Activated CD8-positive, alpha-beta memory T cell treated with anti-CD3 and anti-CD28 coated beads, Interleukin-2, amount 10 ng/mL, durations not matched to agents 7 days and 5 days (primary cell): ENCODE results near the gene PODXL. TPM values are rescaled to one million over a fixed set of nuclear protein-coding genes. Genes with fewer than 3 reads are reported as not detected.

ENCODE experiments used
- ATAC-seq: fragments of 150-1000 bp; cut with Tn5 transposase; one replicate; pipeline ENCODE4 v1.10.0; 2021; ENCODE audit warnings: moderate library complexity
- CTCF ChIA-PET: fragments of 350-600 bp; sonication (Branson Sonifier 250); formaldehyde crosslinking; loops from one replicate; lab custom pipeline; 2021; ENCODE audit warnings: antibody characterized with exemption; lab: Charles Lee
- DNase-seq: peaks from one replicate; pipeline ENCODE4 v3.0.0-alpha.2; 2020
- H3K27ac Mint-ChIP-seq: one replicate; pipeline ENCODE4 v1.8.0; 2021; ENCODE audit warnings: mild to moderate bottlenecking, mixed read lengths
- H3K27me3 Mint-ChIP-seq: one replicate; pipeline ENCODE4 v1.8.0; 2021; ENCODE audit warnings: mixed read lengths
- H3K36me3 Mint-ChIP-seq: one replicate; pipeline ENCODE4 v1.8.0; 2021; ENCODE audit warnings: mild to moderate bottlenecking, mixed read lengths
- H3K4me1 Mint-ChIP-seq: one replicate; pipeline ENCODE4 v1.8.0; 2021; ENCODE audit warnings: mixed read lengths
- H3K4me3 Mint-ChIP-seq: one replicate; pipeline ENCODE4 v1.8.0; 2021; ENCODE audit warnings: mild to moderate bottlenecking, moderate library complexity, mixed read lengths
- H3K9me3 Mint-ChIP-seq: one replicate; pipeline ENCODE4 v1.8.0; 2022; ENCODE audit warnings: low read depth, mixed read lengths
- total RNA-seq, 2 experiments: library from RNA; stranded (reverse); gene quantifications; one replicate each; pipeline ENCODE4 v1.2.3, GENCODE V29; 2021

The PODXL gene
- total RNA-seq, 2 experiments from 2014 or later = 2.3 to 3.2 TPM

DNA sequence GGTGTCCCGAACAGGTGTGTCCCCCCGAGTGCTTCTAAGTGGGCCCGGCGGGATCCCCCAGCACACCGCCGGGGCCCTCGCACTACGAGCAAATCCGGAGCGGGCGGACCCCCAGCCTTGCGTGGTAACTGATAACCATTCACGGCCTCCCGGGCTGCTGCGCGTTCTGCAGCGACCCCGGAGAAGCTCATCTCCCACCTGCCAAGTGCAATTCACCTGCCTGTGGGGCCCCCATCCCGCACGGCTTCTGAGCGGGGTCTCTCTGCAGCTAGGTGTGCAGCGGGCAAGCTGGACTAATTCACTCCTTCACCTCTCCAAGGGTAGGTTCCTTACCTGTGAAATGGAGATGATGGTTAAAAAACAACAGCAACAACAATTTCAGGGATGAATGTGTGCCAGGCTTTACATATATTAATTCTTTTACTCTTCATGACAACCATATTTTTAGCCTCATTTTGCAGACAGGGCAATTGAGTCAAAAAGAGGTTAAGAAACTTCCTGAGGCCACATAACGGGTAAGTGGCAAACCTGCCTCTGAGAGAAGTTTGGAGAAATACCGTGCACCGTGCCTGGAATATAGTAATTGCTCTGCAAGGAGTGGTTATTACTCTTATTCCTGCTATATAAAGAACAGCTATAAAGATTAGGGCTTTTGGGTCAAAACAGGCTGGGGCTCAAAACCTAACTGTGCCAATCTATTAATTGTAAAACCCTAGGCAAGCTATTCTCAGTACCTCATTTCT is 652 bp upstream of the PODXL start:
- H3K4me3 Mint-ChIP-seq = peak overlapping the region; percentile 47
- H3K27ac Mint-ChIP-seq = no peak overlapping the region
- CTCF ChIA-PET = interaction anchor here (2.9 kb wide), 1 partner anchor 10 kb away, joined by 14 read pairs; no protein-coding TSS in a partner anchor
- DNase-seq (no peak), ATAC-seq (no peak)
- H3K9me3 Mint-ChIP-seq = no peaks in the 10 kb centered on the region
- H3K4me1 Mint-ChIP-seq = peaks cover 11% of the 10 kb centered on the region
- H3K27me3 Mint-ChIP-seq = peaks cover 68% of the 10 kb centered on the region
- H3K36me3 Mint-ChIP-seq = no peaks in the 10 kb centered on the region

DNA sequence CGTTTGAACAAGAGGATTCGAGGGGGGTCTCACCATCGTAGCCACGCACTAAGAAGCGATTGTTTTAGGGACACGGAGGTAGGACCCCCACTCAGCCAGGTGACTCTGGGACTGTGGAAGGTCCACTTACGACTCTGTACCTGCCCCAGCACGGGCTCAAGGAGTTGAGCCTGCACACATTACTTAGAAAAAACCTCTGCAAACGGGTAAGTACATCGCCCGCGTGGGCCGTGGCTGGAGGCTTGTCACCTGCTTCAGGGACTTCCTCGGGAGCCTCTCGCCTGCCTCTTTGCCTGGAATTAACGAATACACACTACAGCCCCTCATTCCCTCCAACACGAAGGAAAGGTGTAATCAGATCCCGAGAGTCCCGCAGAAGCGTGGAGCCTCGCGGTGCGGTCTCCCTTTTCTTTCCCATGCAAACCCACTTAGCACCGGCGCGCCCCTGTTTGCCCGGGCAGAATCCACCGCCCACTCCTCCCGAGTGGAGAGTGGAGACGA is 826 bp downstream of the PODXL start:
- Mint-ChIP-seq H3K27me3 (peaks cover 66% of the 10 kb centered on the region), H3K4me1 (peaks cover 11% of the 10 kb centered on the region), H3K27ac (no peak overlapping the region), H3K4me3 (peak overlapping the region; percentile 52), H3K9me3 (no peaks in the 10 kb centered on the region), H3K36me3 (no peaks in the 10 kb centered on the region)
- no peak for ATAC-seq
- DNase-seq = no peak
- CTCF ChIA-PET = interaction anchor here (1.2 kb wide), 1 partner anchor 9 kb away, joined by 5 read pairs; no protein-coding TSS in a partner anchor

DNA sequence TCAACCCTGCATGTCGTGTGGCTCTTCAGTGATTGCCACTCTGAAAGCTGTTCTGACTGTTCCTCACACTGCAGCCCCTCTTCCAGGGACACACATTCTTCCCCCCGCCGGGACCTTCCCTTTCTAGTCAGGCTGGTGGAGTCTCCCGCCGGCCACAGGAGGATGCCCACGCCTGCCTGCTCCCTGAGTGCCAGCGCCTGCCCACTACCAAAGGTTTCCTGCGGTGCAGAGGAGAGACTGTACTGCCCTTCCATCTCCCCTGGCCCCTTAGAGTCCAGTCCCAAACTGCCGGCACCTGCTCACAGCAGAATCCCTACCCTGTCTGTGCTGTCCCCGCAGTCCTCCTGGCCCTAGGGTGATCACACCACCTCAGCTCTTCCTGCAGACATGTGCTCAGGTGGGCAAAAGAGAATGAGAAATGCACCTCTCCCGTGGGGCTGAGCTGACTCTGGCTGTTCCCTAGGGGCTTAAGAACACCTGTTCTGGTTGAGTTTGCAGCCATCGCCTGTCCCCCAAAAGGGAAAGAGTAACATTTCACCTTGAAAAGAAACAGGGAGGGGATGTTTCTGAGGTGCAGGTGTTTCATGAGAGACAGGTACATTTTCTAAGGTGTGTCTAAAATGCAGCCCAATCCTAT is 1.4 kb downstream of the PODXL start:
- no peaks in the 10 kb centered on the region for H3K36me3 Mint-ChIP-seq
- no peaks in the 10 kb centered on the region for H3K9me3 Mint-ChIP-seq
- no peak for ATAC-seq
- DNase-seq = no peak
- peaks cover 64% of the 10 kb centered on the region for H3K27me3 Mint-ChIP-seq
- peaks cover 11% of the 10 kb centered on the region for H3K4me1 Mint-ChIP-seq
- H3K27ac Mint-ChIP-seq = no peak overlapping the region
- H3K4me3 Mint-ChIP-seq = no peak overlapping the region
- CTCF ChIA-PET = interaction anchor here (1.2 kb wide), 1 partner anchor 9 kb away, joined by 5 read pairs; no protein-coding TSS in a partner anchor

DNA sequence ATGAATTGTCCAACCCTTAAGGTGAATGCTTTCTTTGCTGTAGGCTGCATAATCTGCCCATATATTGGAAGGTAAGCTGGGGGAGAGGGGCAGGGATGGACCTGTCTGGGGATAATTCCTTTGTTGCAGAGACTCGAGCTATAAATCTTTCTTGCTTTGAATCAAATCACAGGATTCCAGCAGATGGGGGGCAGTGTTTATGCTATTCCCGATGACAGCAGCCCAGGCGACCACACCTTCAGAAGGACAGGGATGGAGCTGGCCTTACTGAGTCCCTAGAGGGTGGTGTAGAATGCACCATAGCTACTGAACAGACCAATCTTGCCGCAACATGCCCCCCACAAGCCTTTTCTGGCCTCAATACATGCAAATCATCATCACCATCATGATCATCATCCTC is 2.5 kb downstream of the PODXL start:
- Mint-ChIP-seq H3K4me3 (no peak overlapping the region), H3K27ac (no peak overlapping the region), H3K36me3 (no peaks in the 10 kb centered on the region), H3K27me3 (peaks cover 59% of the 10 kb centered on the region), H3K9me3 (no peaks in the 10 kb centered on the region), H3K4me1 (peaks cover 11% of the 10 kb centered on the region)
- DNase-seq = no peak
- no peak for ATAC-seq
- CTCF ChIA-PET = interaction anchor here (0.9 to 1.2 kb wide), 2 partner anchors 45 to 101 kb away, joined by 3 read pairs; no protein-coding TSS in a partner anchor

DNA sequence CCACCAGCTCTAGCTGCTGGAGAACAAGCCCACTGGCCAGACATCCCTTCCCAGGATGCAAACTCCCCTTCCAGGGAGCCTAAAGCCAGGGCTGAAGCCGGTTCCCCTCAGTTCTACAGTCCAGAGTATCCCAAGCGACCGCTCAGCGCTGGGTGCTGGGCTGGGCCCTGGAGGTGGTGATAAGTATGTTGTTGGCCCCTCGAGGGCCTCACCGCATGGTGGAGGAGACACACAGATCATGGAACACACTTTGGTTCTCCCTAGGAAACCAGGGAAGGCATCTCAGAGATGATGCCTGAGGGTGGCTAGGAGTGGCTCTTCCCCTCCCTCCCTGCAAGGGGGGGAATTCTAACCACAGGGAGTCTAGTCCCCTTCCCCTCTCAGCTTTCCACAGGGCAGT is 4.4 kb downstream of the PODXL start:
- CTCF ChIA-PET = no interaction called here
- no peaks in the 10 kb centered on the region for H3K36me3 Mint-ChIP-seq
- no peak overlapping the region for H3K4me3 Mint-ChIP-seq
- ATAC-seq (no peak), DNase-seq (no peak)
- H3K9me3 Mint-ChIP-seq = no peaks in the 10 kb centered on the region
- peaks cover 41% of the 10 kb centered on the region for H3K27me3 Mint-ChIP-seq
- no peak overlapping the region for H3K27ac Mint-ChIP-seq
- H3K4me1 Mint-ChIP-seq = peaks cover 8% of the 10 kb centered on the region

DNA sequence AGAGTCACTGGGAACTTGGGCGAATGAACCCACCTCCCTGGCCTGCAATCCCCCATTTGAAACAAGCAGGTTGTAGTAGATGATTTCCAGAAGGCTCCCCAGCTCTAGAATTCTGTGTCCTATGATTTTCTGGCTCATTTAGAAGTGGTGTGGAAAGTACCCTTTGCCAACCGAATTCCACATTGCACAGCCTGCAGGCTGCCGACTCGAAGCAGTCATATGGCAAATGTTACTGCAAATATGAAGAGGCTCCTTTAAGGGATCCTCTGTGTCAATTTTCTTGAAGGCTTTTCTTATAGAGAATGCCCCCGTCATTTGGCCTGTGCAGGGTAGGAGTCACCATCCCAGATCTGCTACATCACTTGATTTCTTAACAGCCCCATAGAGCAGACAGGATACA is 5.6 kb downstream of the PODXL start:
- peaks cover 11% of the 10 kb centered on the region for H3K4me1 Mint-ChIP-seq
- H3K36me3 Mint-ChIP-seq = no peaks in the 10 kb centered on the region
- H3K27ac Mint-ChIP-seq = no peak overlapping the region
- no peak overlapping the region for H3K4me3 Mint-ChIP-seq
- H3K9me3 Mint-ChIP-seq = no peaks in the 10 kb centered on the region
- CTCF ChIA-PET = interaction anchor here (1.7 kb wide), 1 partner anchor 104 kb away, joined by 4 read pairs; no protein-coding TSS in a partner anchor
- ATAC-seq (no peak), DNase-seq (no peak)
- peaks cover 37% of the 10 kb centered on the region for H3K27me3 Mint-ChIP-seq

DNA sequence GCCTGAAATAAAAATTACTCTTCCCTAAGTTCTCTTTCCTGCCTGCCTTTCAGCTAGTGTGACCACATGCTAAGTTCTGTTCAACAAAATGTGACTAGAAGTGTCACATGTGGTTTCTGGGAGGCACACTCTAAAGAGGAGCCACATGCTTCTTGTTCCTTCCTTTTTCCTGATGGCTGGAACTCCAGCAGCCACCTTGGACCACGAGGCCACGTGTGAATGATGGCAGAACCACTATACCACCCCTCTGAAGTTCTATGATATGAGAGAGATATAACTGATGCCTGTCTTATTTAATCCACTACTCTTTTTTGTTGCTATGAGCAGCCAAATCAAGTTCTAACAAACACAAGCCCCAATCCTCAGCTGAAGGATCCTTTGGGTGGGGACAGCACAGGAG is 8.1 kb downstream of the PODXL start:
- DNase-seq (no peak), ATAC-seq (no peak)
- Mint-ChIP-seq H3K27me3 (peaks cover 13% of the 10 kb centered on the region), H3K9me3 (no peaks in the 10 kb centered on the region), H3K4me1 (peaks cover 13% of the 10 kb centered on the region), H3K4me3 (no peak overlapping the region), H3K27ac (no peak overlapping the region), H3K36me3 (no peaks in the 10 kb centered on the region)
- CTCF ChIA-PET = interaction anchor here (1.1 to 3.2 kb wide), 3 partner anchors 10 to 107 kb away, joined by 6 to 19 read pairs (median 14); no protein-coding TSS in a partner anchor

DNA sequence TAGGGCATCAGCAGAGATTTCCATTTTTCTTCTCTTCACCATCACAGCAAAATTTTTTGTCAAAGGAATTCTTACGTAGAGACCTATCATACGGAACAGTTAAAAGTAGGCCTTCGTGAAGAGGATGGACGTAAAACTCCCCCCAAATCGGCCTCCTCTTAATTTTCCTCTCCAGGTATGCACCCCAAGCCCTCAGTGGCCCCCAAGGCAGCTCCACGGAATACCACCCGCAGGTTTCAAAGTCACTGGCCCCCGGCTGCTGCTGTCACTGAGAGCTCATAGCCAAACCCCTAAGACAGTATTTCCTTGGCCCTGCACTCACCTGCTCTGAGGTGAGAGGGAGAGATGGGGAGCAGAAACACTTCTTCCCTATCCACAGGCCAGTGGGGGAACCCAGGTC is 8.8 kb downstream of the PODXL start:
- Mint-ChIP-seq H3K9me3 (no peaks in the 10 kb centered on the region), H3K27me3 (peaks cover 5% of the 10 kb centered on the region), H3K27ac (no peak overlapping the region), H3K36me3 (no peaks in the 10 kb centered on the region), H3K4me1 (peaks cover 13% of the 10 kb centered on the region), H3K4me3 (no peak overlapping the region)
- DNase-seq = no peak
- CTCF ChIA-PET = interaction anchor here (0.7 to 3.2 kb wide), 6 partner anchors 9 to 114 kb away, joined by 3 to 19 read pairs (median 8); no protein-coding TSS in a partner anchor
- ATAC-seq = no peak

DNA sequence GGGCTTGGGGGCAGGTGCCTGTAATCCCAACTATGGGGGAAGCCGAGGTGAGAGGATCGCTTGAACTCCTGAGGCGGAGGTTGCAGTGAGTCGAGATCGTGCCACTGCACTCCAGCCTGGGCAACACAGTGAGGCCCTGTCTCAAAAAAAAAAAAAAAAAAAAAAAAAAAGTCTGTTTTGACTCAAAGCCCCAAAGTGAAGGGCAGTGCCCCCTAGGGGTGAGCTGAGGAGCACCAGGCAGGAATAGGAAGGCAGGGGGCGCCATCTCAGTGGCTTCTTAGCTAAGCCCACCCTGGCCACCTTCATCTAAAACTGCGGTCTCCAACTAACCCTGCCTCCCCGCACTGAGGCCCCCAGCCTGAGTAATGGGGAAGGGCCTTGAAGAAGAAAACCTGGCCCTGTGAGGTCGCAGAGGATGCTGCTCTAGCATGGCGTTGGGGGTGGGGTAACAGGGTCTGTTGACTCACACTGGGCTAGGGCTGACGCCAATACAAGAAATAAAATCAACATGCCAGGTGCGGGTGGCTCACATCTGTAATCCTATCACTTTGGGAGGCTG is 9.8 kb downstream of the PODXL start:
- peak; percentile 50 for ATAC-seq
- H3K27me3 Mint-ChIP-seq = peaks cover 3% of the 10 kb centered on the region
- no peak overlapping the region for H3K4me3 Mint-ChIP-seq
- H3K27ac Mint-ChIP-seq = no peak overlapping the region
- CTCF ChIA-PET = interaction anchor here (0.7 to 3.2 kb wide), 16 partner anchors 8 to 506 kb away, joined by 3 to 19 read pairs (median 5); no protein-coding TSS in a partner anchor
- no peaks in the 10 kb centered on the region for H3K36me3 Mint-ChIP-seq
- H3K4me1 Mint-ChIP-seq = peaks cover 13% of the 10 kb centered on the region
- peak; percentile 67 for DNase-seq
- no peaks in the 10 kb centered on the region for H3K9me3 Mint-ChIP-seq

DNA sequence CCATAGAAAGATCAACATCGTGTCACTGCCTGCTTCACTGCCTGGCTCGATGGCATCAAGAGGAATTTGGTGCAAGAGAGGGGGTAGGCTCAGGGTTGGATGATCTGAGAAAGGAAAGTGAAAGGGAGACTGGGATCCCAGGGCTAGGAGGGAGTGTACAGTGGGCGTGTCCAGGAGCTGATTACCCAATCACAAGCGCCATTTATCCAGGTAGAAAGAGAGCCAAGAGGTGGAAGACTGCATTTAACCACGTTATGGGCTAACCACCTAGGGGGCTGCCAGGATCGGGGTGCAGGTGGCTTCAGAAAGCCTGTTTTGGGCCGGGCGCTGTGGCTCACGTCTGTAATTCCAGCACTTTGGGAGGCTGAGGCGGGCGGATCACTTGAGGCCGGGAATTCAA is 10.3 kb downstream of the PODXL start:
- CTCF ChIA-PET = interaction anchor here (0.8 to 3.2 kb wide), 11 partner anchors 8 to 116 kb away, joined by 3 to 19 read pairs (median 7); no protein-coding TSS in a partner anchor
- H3K27ac Mint-ChIP-seq = no peak overlapping the region
- H3K4me3 Mint-ChIP-seq = no peak overlapping the region
- no peaks in the 10 kb centered on the region for H3K9me3 Mint-ChIP-seq
- H3K4me1 Mint-ChIP-seq = peaks cover 13% of the 10 kb centered on the region
- DNase-seq = no peak
- peaks cover 3% of the 10 kb centered on the region for H3K27me3 Mint-ChIP-seq
- H3K36me3 Mint-ChIP-seq = no peaks in the 10 kb centered on the region
- no peak for ATAC-seq

DNA sequence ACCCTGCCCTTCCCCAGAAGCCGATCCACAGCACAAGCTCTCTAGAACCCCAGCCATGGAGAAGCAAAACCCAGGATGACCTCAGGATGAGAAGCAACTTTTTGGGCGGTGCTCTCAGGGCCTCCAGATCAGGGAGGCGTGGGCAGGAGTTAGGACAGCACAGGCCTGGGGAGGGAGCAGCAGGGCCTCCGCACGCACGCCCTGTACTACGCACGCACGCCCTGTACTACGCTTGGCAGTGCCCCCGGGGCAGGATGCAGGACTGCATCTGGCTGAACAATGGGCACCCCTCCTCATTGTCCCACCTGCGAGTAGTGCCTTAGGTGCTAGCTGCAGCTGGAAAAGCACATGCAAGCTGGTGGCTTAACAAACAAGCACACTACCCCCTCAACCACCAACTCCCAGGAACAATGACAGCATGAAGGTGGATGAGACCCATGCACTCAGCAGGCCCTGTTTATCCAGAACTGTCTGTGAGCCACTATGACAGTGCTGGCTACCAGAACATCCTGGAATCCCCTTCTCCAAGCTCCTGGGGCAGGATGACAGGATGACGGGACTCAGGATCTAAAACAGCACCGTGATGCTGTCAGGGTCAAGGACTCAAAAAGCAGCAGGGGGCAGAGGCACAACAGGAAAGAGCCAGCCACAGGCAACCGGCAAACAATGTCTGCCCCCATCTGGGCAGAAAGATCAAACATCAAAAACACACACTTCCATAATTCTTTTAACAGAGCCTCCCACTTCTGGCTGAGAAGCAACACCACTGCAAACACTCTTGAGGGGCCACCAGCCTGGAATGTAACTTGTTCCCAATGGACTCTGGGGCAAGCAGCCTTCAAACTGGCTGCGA is 11.8 kb downstream of the PODXL start:
- Mint-ChIP-seq H3K36me3 (no peaks in the 10 kb centered on the region), H3K27ac (no peak overlapping the region), H3K9me3 (no peaks in the 10 kb centered on the region), H3K27me3 (no peaks in the 10 kb centered on the region), H3K4me1 (peaks cover 13% of the 10 kb centered on the region), H3K4me3 (no peak overlapping the region)
- CTCF ChIA-PET = interaction anchor here (0.9 to 1.8 kb wide), 4 partner anchors 29 to 110 kb away, joined by 3 to 6 read pairs (median 3); no protein-coding TSS in a partner anchor
- DNase-seq (peak; percentile 46), ATAC-seq (peak; percentile 45)

DNA sequence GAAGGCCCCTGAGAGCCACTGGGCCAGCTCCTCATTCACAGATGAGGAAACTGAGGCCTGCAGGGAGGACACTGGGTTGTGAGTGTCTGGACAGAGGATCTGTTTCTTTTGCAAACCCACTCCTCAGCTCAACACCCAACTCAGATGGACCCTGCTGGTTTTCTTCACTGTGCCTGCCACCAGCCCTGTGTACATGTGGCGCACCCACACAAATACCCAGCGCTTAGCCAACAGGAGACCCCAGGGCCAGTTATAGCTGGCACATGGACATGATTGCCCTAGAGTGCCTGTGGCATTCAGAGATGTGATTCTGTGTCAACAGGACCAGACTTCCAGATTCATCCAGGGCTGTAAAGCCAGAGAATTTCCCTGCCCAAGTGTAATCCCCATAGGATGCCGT is 12.4 kb downstream of the PODXL start:
- CTCF ChIA-PET = interaction anchor here (0.9 to 1.3 kb wide), 4 partner anchors 29 to 111 kb away, joined by 3 read pairs; no protein-coding TSS in a partner anchor
- Mint-ChIP-seq H3K9me3 (no peaks in the 10 kb centered on the region), H3K27ac (no peak overlapping the region), H3K27me3 (no peaks in the 10 kb centered on the region), H3K4me3 (no peak overlapping the region), H3K36me3 (no peaks in the 10 kb centered on the region), H3K4me1 (peaks cover 13% of the 10 kb centered on the region)
- DNase-seq (no peak), ATAC-seq (no peak)
